OCI-LY7 (cell line): ENCODE measurements around the gene PDC. TPM values are rescaled to one million over a fixed set of nuclear protein-coding genes. Genes with fewer than 3 reads are reported as not detected.

Experiments used
- Bru-seq: library from RNA; stranded (reverse); fragments of 400-500 nt; gene quantifications from one replicate; lab custom pipeline; 2021; lab: Mats Ljungman, UMichigan
- BruChase-seq, 2 experiments: library from RNA; stranded (reverse); fragments of 400-500 nt; gene quantifications; one replicate each; lab custom pipeline; 2021; lab: Mats Ljungman, UMichigan
- BruUV-seq: library from RNA; stranded (reverse); fragments of 400-500 nt; replicated peaks from 2 replicates; lab custom pipeline; 2021; lab: Mats Ljungman, UMichigan
- CTCF ChIA-PET: fragments of 300-600 bp; sonication (Branson Sonifier 250); formaldehyde crosslinking; loops from one replicate; lab custom pipeline; 2022; ENCODE audit warnings: antibody characterized with exemption; ENCODE audit not compliant: unreplicated experiment; lab: Charles Lee
- POLR2A ChIA-PET: fragments of 300-600 bp; sonication (Branson Sonifier 250); formaldehyde crosslinking; loops from one replicate; lab custom pipeline; 2022; ENCODE audit warnings: antibody characterized with exemption; lab: Charles Lee
- DNase-seq: peaks from one replicate; pipeline ENCODE4 v3.0.0-alpha.2; 2015; ENCODE audit warnings: low spot score
- H2AFZ ChIP-seq: fragments of 200-600 bp; sonication (generic), shearing (Covaris generic); 2 replicates; pipeline ENCODE4 v1.6.1; 2014; ENCODE audit warnings: mild to moderate bottlenecking, antibody characterized with exemption, low read length, moderate library complexity
- H3K27ac ChIP-seq: fragments of 200-600 bp; sonication (generic); 2 replicates; pipeline ENCODE4 v1.5.1; 2014; ENCODE audit warnings: mixed run types, low read depth, mild to moderate bottlenecking, moderate library complexity, low read length, inconsistent platforms; ENCODE audit not compliant: poor library complexity, severe bottlenecking
- H3K36me3 ChIP-seq: fragments of 200-600 bp; sonication (generic); 2 replicates; pipeline ENCODE4 v1.6.1; 2014; ENCODE audit warnings: mild to moderate bottlenecking, antibody characterized with exemption, low read length, moderate library complexity, mixed read lengths; ENCODE audit not compliant: insufficient read depth
- H3K4me1 ChIP-seq: fragments of 200-600 bp; sonication (generic); 2 replicates; pipeline ENCODE4 v1.5.1; 2014; ENCODE audit warnings: mild to moderate bottlenecking, low read length; ENCODE audit not compliant: insufficient read depth, poor library complexity, severe bottlenecking
- H3K4me2 ChIP-seq: fragments of 200-600 bp; sonication (generic); 2 replicates; pipeline ENCODE4 v1.6.1; 2014; ENCODE audit warnings: mild to moderate bottlenecking, low read length
- H3K4me3 ChIP-seq: fragments of 200-600 bp; sonication (generic); 2 replicates; pipeline ENCODE4 v1.5.1; 2014; ENCODE audit warnings: mild to moderate bottlenecking, low read depth, low read length; ENCODE audit not compliant: poor library complexity, severe bottlenecking
- H3K79me2 ChIP-seq: fragments of 200-600 bp; sonication (generic); 2 replicates; pipeline ENCODE4 v1.6.1; 2016; ENCODE audit warnings: low read depth, mild to moderate bottlenecking, low read length, moderate library complexity, mixed read lengths; ENCODE audit not compliant: insufficient read depth
- H3K9me2 ChIP-seq: fragments of 200-600 bp; sonication (generic); 2 replicates; pipeline ENCODE4 v1.6.1; 2016; ENCODE audit warnings: mild to moderate bottlenecking, low read length, mixed read lengths; ENCODE audit not compliant: insufficient read depth
- H3K9me3 ChIP-seq: fragments of 200-600 bp; sonication (generic); 2 replicates; pipeline ENCODE4 v1.6.1; 2014; ENCODE audit warnings: mild to moderate bottlenecking, mixed run types, low read length, mixed read lengths
- H4K20me1 ChIP-seq: fragments of 200-600 bp; sonication (generic); 2 replicates; pipeline ENCODE4 v1.6.1; 2014; ENCODE audit warnings: mild to moderate bottlenecking, antibody characterized with exemption, low read length, moderate library complexity, mixed read lengths; ENCODE audit not compliant: insufficient read depth
- CTCF ChIP-seq: fragments of 200-600 bp; sonication (generic); conservative IDR thresholded peaks from 2 replicates; pipeline ENCODE4 v1.5.1; 2014; ENCODE audit warnings: mild to moderate bottlenecking, antibody characterized with exemption, low read length, moderate library complexity, mixed read lengths
- EZH2phosphoT487 ChIP-seq: fragments of 200-600 bp; sonication (generic); IDR thresholded peaks from 2 replicates; pipeline ENCODE4 v1.6.1; 2018; ENCODE audit warnings: low read depth, borderline replicate concordance, mild to moderate bottlenecking, mixed run types, antibody characterized with exemption, low read length, moderate library complexity, mixed read lengths
- intact Hi-C: fragments of 100-400 bp; cut with micrococcal nuclease; formaldehyde crosslinking; loops from one replicate; pipeline ENCODE4 v1.10.0; 2022; ENCODE audit not compliant: unreplicated experiment
- long read RNA-seq: library from polyadenylated mRNA; stranded (forward); transcript quantifications from one replicate; pipeline ENCODE4 v2.0.0, GENCODE V29; 2022
- total RNA-seq, 2 experiments: library from RNA; depleted of rRNA in 1 of 2; stranded (reverse); fragments of >200 nt in 1 of 2; shearing (Covaris generic) in 1 of 2; gene quantifications; 2 replicates each; pipeline ENCODE4 v1.2.3, GENCODE V29; 2014 to 2022

Gene PDC
- total RNA-seq (2014; rRNA removed; shearing (Covaris generic)) (not detected in 2 replicates), total RNA-seq (2022) (not detected in 2 replicates), Bru-seq, nascent RNA (not detected), BruChase-seq, experiment 1, labeled RNA remaining after a 6-hour chase (not detected), BruChase-seq, experiment 2, labeled RNA remaining after a 2-hour chase (not detected)
- long read RNA-seq = 0 reads

- Histone ChIP-seq H2AFZ (no peak within 1 kb of the TSS), H4K20me1 (no peaks in the 10 kb centered on the region), H3K36me3 (no peaks in the 10 kb centered on the region), H3K27ac (no peak within 1 kb of the TSS), H3K4me1 (no peaks in the 10 kb centered on the region), H3K79me2 (no peaks in the 10 kb centered on the region), H3K9me2 (no peaks in the 10 kb centered on the region), H3K4me3 (no peak within 1 kb of the TSS), H3K9me3 (no peaks in the 10 kb centered on the region), H3K4me2 (no peak within 1 kb of the TSS)
- BruUV-seq = no TSS peak
- ChIA-PET POLR2A (no interaction called here), CTCF (no interaction called here)
- no peak for DNase-seq
- no peak for TF ChIP-seq EZH2phosphoT487
- TF ChIP-seq CTCF = no peak
- intact Hi-C loops = no loop called here
These were observed at the start of gene PDC for GRCh38 chr1:186461014-186461413. TSS of gene PDC (minus strand) at chr1:186461114. CDS start at chr1:186449459, 11,655 bp downstream.

GRCh38 chr1:186503190-186503589, 42.3 kb upstream of the PDC start:
- CTCF ChIA-PET = no interaction called here
- Histone ChIP-seq H3K4me3 (no peak overlapping the region), H3K9me2 (no peaks in the 10 kb centered on the region), H3K4me2 (no peak overlapping the region), H3K36me3 (no peaks in the 10 kb centered on the region), H4K20me1 (no peaks in the 10 kb centered on the region), H3K9me3 (no peaks in the 10 kb centered on the region), H3K4me1 (no peaks in the 10 kb centered on the region), H3K27ac (no peak overlapping the region), H2AFZ (no peak overlapping the region), H3K79me2 (no peaks in the 10 kb centered on the region)
- TF ChIP-seq EZH2phosphoT487 = no peak
- no peak for TF ChIP-seq CTCF
- intact Hi-C loops = no loop called here
- no TSS peak for BruUV-seq
- DNase-seq = no peak
- POLR2A ChIA-PET = interaction anchor here (1.1 kb wide), 1 partner anchor 1035 kb away, joined by 3 read pairs; no protein-coding TSS in a partner anchor

- TF ChIP-seq CTCF (no peak), EZH2phosphoT487 (no peak)
- no TSS peak for BruUV-seq
- intact Hi-C loops = no loop called here
These were observed 41.2 kb upstream of the PDC start for GRCh38 chr1:186502087-186502486.

More at GRCh38 chr1:186502087-186502486, 41.2 kb upstream of the PDC start:
- no peak overlapping the region for H3K4me3 ChIP-seq
- H2AFZ ChIP-seq = no peak overlapping the region
- no peaks in the 10 kb centered on the region for H3K9me2 ChIP-seq
- no peak for DNase-seq
- no peaks in the 10 kb centered on the region for H3K4me1 ChIP-seq
- H4K20me1 ChIP-seq = no peaks in the 10 kb centered on the region
- H3K4me2 ChIP-seq = no peak overlapping the region
- ChIA-PET POLR2A (interaction anchor here (0.7 to 1.1 kb wide), 4 partner anchors 13 to 1036 kb away, joined by 3 to 4 read pairs (median 4); no protein-coding TSS in a partner anchor), CTCF (no interaction called here)
- H3K9me3 ChIP-seq = no peaks in the 10 kb centered on the region
- no peak overlapping the region for H3K27ac ChIP-seq
- no peaks in the 10 kb centered on the region for H3K79me2 ChIP-seq
- H3K36me3 ChIP-seq = no peaks in the 10 kb centered on the region
